ENCODE measurements around the gene MYBBP1A.

Gene MYBBP1A

DNA sequence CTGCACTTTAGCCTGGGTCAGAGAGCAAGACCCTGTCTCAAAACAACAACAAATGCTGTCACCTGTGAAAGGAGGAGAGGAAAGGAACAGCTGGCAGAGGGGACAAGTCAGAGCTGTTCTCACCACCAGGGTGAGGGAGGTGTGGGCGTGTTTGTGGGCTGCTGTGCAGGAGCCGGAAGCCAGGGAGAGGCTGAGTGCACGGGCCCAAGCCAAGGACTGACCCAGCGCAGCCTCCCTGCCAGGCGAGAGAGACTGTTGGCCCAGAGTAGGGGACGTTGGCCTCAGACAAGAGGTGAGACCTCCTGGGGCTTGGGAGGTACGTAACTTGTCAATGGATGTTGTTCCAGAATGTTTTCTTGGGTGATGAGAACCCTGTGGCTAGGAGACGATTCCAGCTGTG, 45.8 kb downstream of the MYBBP1A start:
- Histone ChIP-seq H3K9me2 (replicated peaks; ENCODE audit: insufficient read depth, low read length) (no peaks in the 10 kb centered on the region), H3F3A (ENCODE audit: insufficient read depth, low read length) (peaks cover 3% of the 10 kb centered on the region; the same call in 1 of the 2 replicates), H4K20me1 (ENCODE audit: insufficient read depth, low read length) (no peaks in the 10 kb centered on the region), H3K27ac (ENCODE audit: low read length) (no peak overlapping the region), H3K4me2 (ENCODE audit: low read depth, low read length) (no peak overlapping the region), H3K4me1 (ENCODE audit: low read length) (peaks cover 11% of the 10 kb centered on the region), H3K79me2 (ENCODE audit: low read length) (0 out of 2 replicates have a peak, but pooled peaks cover 5% of the 10 kb centered on the region), H3K9ac (ENCODE audit: low read length) (no peak overlapping the region), H3K27me3 (replicated peaks; ENCODE audit: insufficient read depth, low read length) (no peaks in the 10 kb centered on the region), H3K36me3 (replicated peaks; ENCODE audit: insufficient read depth, low read length) (no peaks in the 10 kb centered on the region), H2AFZ (ENCODE audit: low read length) (no peak overlapping the region), H3K4me3 (ENCODE audit: low read length) (no peak overlapping the region), H3K9me3 (replicated peaks; ENCODE audit: insufficient read depth, low read length) (no peaks in the 10 kb centered on the region)
- TF ChIP-seq EZH2 (optimal IDR thresholded peaks at IDR 0.05; ENCODE audit: low read depth, low read length) (no peak), EZH2phosphoT487 (IDR thresholded peaks at IDR 0.05; ENCODE audit: low read length) (no peak)
- TF ChIP-seq, protein P1, sequence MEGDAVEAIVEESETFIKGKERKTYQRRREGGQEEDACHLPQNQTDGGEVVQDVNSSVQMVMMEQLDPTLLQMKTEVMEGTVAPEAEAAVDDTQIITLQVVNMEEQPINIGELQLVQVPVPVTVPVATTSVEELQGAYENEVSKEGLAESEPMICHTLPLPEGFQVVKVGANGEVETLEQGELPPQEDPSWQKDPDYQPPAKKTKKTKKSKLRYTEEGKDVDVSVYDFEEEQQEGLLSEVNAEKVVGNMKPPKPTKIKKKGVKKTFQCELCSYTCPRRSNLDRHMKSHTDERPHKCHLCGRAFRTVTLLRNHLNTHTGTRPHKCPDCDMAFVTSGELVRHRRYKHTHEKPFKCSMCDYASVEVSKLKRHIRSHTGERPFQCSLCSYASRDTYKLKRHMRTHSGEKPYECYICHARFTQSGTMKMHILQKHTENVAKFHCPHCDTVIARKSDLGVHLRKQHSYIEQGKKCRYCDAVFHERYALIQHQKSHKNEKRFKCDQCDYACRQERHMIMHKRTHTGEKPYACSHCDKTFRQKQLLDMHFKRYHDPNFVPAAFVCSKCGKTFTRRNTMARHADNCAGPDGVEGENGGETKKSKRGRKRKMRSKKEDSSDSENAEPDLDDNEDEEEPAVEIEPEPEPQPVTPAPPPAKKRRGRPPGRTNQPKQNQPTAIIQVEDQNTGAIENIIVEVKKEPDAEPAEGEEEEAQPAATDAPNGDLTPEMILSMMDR (IDR thresholded peaks at IDR 0.05; ENCODE audit: low read length) = no peak
- peak; percentile 19 for DNase-seq

DNA sequence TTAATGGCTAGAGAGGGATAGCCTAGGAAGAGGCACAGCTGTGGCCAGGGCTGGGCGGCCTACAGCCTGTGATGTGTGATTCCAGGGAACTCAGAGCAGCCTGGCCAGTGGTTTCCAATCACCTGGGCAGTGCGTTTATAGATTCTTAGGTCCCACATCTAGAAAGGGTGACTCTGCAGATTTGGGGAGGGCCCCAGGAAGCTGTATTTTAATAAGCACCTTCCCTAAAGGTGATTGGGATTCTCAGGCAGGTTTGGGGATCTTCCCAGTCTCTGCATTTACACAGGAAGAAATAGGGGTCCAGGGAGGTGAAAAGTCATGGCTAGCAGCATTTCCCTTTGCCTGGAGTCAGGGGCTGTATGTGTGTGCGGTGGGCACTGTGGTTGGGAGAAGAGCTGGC, 47.0 kb downstream of the MYBBP1A start:
- Histone ChIP-seq H3K9me2 (replicated peaks; ENCODE audit: insufficient read depth, low read length) (no peaks in the 10 kb centered on the region), H3K9ac (ENCODE audit: low read length) (no peak overlapping the region), H3K4me2 (ENCODE audit: low read depth, low read length) (no peak overlapping the region), H3K27me3 (replicated peaks; ENCODE audit: insufficient read depth, low read length) (no peaks in the 10 kb centered on the region), H3K9me3 (replicated peaks; ENCODE audit: insufficient read depth, low read length) (no peaks in the 10 kb centered on the region), H3K4me1 (ENCODE audit: low read length) (peaks cover 23% of the 10 kb centered on the region), H3K79me2 (ENCODE audit: low read length) (0 out of 2 replicates have a peak, but pooled peaks cover 5% of the 10 kb centered on the region), H2AFZ (ENCODE audit: low read length) (no peak overlapping the region), H3K36me3 (replicated peaks; ENCODE audit: insufficient read depth, low read length) (no peaks in the 10 kb centered on the region), H4K20me1 (ENCODE audit: insufficient read depth, low read length) (no peaks in the 10 kb centered on the region), H3F3A (ENCODE audit: insufficient read depth, low read length) (peaks cover 7% of the 10 kb centered on the region; the same call in 1 of the 2 replicates), H3K27ac (ENCODE audit: low read length) (no peak overlapping the region), H3K4me3 (ENCODE audit: low read length) (no peak overlapping the region)
- no peak for DNase-seq
- TF ChIP-seq, protein P1 (IDR thresholded peaks at IDR 0.05; ENCODE audit: low read length) = no peak
- TF ChIP-seq EZH2 (optimal IDR thresholded peaks at IDR 0.05; ENCODE audit: low read depth, low read length) (no peak), EZH2phosphoT487 (IDR thresholded peaks at IDR 0.05; ENCODE audit: low read length) (no peak)

DNA sequence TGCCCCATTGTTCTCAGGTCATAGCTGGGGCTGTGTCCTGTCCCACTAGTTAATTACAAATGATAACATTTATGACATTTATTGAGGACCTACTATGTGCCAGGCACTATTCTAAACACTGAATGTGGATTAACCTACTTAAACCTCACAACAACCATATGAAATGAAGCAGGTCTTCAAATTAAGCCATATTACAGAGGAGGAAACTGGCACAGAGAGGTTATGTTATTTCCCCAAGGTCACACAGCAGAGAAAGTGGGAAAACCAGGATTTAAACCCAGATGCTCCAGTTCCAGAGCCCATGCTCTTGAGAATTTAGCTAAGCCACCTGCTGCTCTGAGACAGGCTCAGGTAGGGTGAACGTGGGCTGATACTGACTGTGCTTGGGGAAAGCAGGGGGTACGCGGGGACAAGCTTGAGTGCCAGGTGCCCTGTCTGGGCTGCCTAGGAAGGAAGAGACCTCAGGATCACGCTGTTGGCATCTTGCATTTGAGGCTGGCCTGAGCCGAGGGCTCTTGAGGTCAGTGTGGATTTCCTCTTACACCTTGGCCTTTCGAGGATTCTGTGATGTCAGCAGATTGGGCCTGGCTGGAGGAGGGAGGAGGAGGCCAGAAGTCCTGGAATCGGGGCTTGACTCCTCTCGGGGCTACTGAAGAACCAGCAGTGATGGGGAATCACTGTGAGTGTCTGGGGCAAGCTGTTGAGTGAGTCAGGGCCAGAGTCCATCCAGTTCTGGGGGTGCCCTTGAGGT, 47.6 kb downstream of the MYBBP1A start:
- Histone ChIP-seq H3F3A (ENCODE audit: insufficient read depth, low read length) (peaks cover 7% of the 10 kb centered on the region; the same call in 1 of the 2 replicates), H3K9me3 (replicated peaks; ENCODE audit: insufficient read depth, low read length) (no peaks in the 10 kb centered on the region), H3K4me2 (ENCODE audit: low read depth, low read length) (no peak overlapping the region), H3K36me3 (replicated peaks; ENCODE audit: insufficient read depth, low read length) (no peaks in the 10 kb centered on the region), H3K27me3 (replicated peaks; ENCODE audit: insufficient read depth, low read length) (no peaks in the 10 kb centered on the region), H3K4me3 (ENCODE audit: low read length) (no peak overlapping the region), H3K9me2 (replicated peaks; ENCODE audit: insufficient read depth, low read length) (no peaks in the 10 kb centered on the region), H3K27ac (ENCODE audit: low read length) (no peak overlapping the region), H3K4me1 (ENCODE audit: low read length) (peaks cover 24% of the 10 kb centered on the region), H4K20me1 (ENCODE audit: insufficient read depth, low read length) (no peaks in the 10 kb centered on the region), H3K79me2 (ENCODE audit: low read length) (0 out of 2 replicates have a peak, but pooled peaks cover 5% of the 10 kb centered on the region), H3K9ac (ENCODE audit: low read length) (no peak overlapping the region), H2AFZ (ENCODE audit: low read length) (no peak overlapping the region)
- TF ChIP-seq EZH2phosphoT487 (IDR thresholded peaks at IDR 0.05; ENCODE audit: low read length) (no peak), EZH2 (optimal IDR thresholded peaks at IDR 0.05; ENCODE audit: low read depth, low read length) (no peak)
- TF ChIP-seq, protein P1 (IDR thresholded peaks at IDR 0.05; ENCODE audit: low read length) = no peak
- no peak for DNase-seq

Data from MM.1S (cell line).